Measurements from ENCODE around the gene RPS27L. TPM values are rescaled to one million over a fixed set of nuclear protein-coding genes. Genes with fewer than 3 reads are reported as not detected.
"Not testable (repeated sequence)": the region's sequence is repeated elsewhere in the genome, so short reads cannot be mapped to it uniquely, and the experiment has no call there.

Gene RPS27L
- total RNA-seq, 1 experiment from 2014 or later, result 43.7 TPM

- no peak for DNase-seq (ENCODE audit: low spot score)
Observed at GRCh38 chr15:63140936-63141335, 16.3 kb downstream of the RPS27L start.

GRCh38 chr15:63136742-63137141 lies 20.5 kb downstream of the RPS27L start:
- DNase-seq (ENCODE audit: low spot score), result no peak

GRCh38 chr15:63135804-63136203 lies 21.5 kb downstream of the RPS27L start:
- DNase-seq (ENCODE audit: low spot score), result no peak

DNA sequence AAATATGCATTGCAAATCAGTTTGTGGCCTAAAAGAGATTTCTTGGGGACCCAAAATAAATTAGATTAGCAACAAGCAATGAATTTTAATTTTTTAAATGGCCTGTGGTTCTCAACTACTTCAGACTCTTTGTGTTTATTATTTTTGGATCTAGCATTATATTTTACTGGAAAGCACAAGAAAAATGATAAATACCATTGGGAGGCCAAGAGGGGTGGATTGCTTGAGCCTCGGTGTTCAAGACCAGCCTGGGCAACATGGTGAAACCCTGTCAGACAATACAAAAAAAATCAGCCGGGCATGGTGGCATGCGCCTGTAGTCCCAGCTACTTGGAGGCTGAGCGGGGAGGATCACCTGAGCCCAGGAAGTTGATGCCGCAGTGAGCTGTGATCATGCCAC lies 22.0 kb downstream of the RPS27L start:
- DNase-seq (ENCODE audit: low spot score), result no peak

- no peak for DNase-seq (ENCODE audit: low spot score)
Observed at GRCh38 chr15:63134245-63134985, 22.9 kb downstream of the RPS27L start.

GRCh38 chr15:63133786-63134185 lies 23.5 kb downstream of the RPS27L start:
- DNase-seq (ENCODE audit: low spot score), result no peak

DNA sequence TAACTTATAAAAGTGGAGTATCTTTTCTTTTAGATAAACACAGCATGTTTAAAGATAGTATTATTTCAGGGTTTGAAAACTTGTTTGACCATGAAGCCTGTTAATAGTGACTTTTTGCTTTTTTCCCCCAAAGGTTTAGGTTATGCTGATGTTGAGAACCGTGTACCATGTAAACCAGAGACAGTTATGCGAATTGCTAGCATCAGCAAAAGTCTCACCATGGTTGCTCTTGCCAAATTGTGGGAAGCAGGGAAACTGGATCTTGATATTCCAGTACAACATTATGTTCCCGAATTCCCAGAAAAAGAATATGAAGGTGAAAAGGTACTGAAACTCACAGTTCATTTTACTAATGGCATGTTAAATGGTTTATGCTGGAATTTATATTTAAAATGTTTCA lies 30.6 kb downstream of the RPS27L start:
- DNase-seq (ENCODE audit: low spot score), result no peak

DNA sequence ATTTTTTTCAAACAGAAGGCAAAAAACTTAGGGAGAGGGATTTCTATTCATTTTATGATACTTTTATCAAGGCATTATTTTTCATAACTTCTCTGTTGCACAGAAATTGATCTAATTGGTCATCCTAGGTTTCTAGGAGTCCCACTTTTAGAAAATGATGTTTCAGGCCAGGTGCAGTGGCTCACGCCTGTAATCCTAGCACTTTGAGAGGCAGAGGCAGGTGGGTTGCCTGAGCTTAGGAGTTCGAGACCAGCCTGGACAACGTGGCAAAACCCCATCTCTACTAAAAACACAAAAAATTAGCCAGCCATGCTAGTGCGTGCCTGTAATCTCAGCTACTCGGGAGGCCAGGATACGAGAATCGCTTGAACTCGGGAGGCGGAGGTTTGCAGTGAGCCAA lies 32.8 kb downstream of the RPS27L start:
- DNase-seq (ENCODE audit: low spot score), result no peak

DNA sequence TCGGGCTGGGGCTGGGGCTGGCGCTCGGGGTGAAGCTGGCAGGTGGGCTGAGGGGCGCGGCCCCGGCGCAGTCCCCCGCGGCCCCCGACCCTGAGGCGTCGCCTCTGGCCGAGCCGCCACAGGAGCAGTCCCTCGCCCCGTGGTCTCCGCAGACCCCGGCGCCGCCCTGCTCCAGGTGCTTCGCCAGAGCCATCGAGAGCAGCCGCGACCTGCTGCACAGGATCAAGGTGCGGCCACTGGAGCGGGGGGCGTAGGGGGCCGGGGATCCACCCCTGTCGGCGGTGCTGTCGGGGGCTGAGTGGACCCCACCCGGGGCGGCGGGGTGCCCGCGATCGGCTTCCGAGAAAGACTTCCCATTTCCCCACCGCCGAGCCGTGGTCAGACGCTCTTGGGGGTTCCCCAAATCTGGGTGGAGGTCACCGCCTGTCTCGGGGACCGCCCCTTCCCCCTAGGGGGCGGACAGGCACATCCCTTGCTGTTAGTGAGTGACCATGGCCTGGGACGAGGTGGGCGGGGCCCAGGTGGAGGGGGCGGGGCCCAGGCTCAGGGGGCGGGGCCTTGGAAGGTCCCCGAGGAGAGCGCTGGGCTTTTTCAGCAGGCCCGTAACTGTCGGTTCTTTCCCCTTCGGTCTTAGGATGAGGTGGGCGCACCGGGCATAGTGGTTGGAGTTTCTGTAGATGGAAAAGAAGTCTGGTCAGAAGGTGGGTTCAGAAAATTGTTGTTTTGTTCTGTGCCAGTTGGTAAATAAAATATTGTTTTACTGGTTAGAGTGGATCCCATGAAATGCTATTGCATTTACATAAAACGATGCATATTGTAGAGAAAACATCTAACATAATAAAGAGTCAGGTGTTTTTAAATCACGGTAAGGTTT lies 35.0 kb downstream of the RPS27L start:
- DNase-seq (ENCODE audit: low spot score), result peak; percentile 80

DNA sequence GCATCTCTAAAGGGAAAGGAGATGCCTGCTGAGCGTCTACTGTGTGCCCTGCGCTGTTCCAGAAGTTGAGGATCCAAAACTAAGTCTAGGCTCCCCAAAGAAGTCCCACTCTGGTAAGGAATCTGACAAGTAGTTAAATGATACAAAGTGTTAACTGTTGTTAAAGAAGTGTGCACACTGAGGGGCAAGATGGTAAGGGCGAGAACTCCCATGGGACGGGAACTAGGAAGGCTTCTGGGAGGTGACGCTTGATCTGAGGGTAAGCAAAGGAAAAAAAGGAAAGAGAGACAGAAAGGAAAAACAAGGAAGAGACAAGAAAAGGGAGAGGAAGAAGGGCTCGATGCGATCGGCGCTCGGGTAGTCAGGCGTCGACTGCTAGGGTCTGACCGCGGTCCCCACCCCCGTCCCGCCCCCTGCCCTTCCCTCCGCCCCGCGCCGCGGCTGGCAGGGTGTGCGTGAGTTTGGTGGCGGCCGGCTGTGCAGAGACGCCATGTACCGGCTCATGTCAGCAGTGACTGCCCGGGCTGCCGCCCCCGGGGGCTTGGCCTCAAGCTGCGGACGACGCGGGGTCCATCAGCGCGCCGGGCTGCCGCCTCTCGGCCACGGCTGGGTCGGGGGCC lies 35.8 kb downstream of the RPS27L start, which contains the start of gene LACTB:
Gene LACTB, plus strand, starts transcription at position 480 of the 620 bp plus-strand sequence. Its CDS starts 11 bp downstream, at position 491.
- DNase-seq (ENCODE audit: low spot score), result peak; percentile 90

- DNase-seq (ENCODE audit: low spot score), result no peak
Observed at GRCh38 chr15:63118854-63119253, 38.4 kb downstream of the RPS27L start.

DNA sequence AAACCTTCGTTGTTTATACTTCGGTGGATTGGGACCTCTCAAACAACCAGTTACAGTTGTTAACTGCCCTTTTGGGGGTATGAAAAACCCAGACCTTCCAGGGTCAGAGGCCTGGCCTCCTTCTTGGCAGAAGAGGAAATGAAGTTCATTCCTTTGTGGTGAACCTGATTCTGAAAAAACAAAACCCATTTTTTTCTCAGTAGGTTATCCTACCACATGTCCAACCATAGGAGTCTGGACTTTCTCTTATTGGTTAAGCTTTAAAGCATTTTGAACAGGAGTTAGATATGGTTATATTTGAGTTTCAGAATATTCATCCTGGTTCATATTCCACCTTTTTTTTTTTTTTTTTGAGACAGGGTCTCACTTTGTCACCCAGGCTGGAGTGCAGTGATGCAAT lies 42.8 kb downstream of the RPS27L start:
- no peak for DNase-seq (ENCODE audit: low spot score)

DNA sequence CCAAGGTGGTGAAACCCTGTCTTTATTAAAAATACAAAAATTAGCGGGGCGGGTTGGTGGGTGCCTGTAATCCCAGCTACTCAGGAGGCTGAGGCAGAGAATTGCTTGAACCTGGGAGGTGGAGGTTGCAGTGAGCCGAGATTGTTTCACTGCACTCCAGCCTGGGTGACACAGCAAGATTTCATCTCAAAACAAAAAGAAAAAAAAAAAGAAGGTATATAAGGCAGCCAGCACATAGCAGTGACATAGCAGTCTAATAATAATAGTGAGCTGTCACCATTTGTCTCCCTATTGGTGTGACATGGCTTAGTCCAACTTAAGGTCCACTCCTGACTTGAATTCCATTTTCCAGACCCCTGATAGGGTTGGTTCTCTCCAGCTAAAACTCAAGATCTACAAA lies 44.4 kb downstream of the RPS27L start:
- DNase-seq (ENCODE audit: low spot score), result no peak

DNA sequence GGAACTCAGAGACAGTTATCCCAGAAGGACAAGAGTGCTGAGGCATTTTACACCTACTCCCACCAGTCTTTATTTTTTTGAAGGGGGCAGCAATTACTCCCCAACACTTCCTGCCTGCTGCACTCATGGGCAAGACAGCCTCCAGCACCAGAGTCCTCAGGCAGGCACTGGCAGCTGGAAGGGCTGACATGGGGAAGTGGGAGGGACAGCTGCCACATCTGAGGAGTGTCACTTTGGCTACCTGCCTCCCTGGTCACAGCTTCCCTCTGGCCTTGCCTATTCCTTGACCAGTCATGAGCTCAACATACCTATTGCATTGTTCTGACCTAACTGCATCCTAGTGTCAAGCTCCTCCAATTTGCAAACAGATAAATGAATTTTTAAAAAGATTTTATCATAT lies 45.8 kb downstream of the RPS27L start:
- DNase-seq (ENCODE audit: low spot score), result no peak

DNA sequence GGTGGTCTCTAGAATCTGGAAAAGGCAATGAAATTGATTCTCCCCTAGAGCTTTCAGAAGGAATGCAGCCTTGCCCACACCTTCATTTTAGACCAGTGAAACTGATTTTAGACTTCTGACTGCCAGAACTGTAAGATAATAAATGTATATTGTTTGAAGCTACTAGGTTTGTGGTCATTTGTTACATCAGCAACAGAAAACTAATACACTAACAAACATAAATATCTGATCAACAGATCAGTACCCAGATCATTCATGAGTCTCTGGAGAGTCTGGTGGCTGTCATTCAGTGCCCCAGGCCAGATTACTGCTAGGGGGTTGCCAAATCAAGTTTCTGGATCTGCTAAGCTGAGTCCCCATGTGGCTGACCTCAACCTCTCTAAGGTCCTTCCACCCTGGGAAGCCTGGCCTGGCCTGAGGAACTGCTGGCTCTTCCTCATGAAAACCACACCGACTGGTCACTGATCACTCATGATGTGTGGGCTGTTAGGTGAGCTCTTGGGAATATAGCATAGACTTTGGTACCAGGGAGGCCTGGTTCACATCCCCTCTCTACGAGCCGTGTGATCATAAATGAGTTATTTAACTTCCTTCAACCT lies 46.8 kb downstream of the RPS27L start:
- no peak for DNase-seq (ENCODE audit: low spot score)

- DNase-seq (ENCODE audit: low spot score), result no peak
Observed at GRCh38 chr15:63109920-63110319, 47.4 kb downstream of the RPS27L start.

GRCh38 chr15:63109498-63109897 lies 47.8 kb downstream of the RPS27L start:
- DNase-seq (ENCODE audit: low spot score), result no peak

DNA sequence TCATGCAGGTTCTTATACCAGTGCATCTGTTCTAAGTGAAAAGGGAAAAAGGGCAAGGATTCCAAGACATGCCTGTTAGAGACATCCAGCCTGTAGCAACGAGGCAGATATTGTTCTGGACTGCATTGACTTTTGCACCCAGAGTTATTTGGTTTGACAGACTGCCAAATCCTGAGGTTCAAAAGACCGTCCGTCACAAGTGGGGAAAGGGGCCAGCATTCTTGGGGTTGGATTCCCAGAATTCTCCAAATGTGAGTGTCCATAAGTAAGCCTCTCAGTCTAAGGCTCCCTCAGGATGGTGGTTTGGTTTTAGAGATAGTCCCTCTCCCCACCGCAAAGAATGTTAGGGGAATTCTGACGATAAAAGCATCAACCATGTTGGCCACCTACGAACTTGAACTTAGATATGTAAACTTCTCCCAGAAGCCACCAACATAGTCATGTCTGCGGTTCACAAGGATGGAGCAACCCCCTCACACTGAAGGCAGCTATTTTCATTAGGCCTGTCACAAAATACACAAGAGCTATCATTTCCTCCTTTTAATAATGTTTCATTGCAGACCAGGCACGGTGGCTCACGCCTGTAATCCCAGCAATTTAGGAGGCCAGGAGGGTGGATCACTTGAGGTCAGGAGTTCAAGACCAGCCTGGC lies 49.3 kb downstream of the RPS27L start:
- peak; percentile 70 for DNase-seq (ENCODE audit: low spot score)

- not testable (repeated sequence) for DNase-seq (ENCODE audit: low spot score)
Observed at GRCh38 chr15:63105354-63105753, 51.9 kb downstream of the RPS27L start.

- no peak for DNase-seq (ENCODE audit: low spot score)
Observed at GRCh38 chr15:63104727-63105126, 52.5 kb downstream of the RPS27L start.

GRCh38 chr15:63103416-63103815 lies 53.9 kb downstream of the RPS27L start:
- DNase-seq (ENCODE audit: low spot score), result no peak

All from HT-29 (cell line).